ENCODE results near the gene NPHP4. TPM values are rescaled to one million over a fixed set of nuclear protein-coding genes. Genes with fewer than 3 reads are reported as not detected.

The NPHP4 gene
- total and polyA plus RNA-seq, 9 of the 15 experiments (the other 6 are each of a cell fraction or from before 2014, with no cell fraction given): 0.52 to 26.2 (median 6.7) TPM

DNA sequence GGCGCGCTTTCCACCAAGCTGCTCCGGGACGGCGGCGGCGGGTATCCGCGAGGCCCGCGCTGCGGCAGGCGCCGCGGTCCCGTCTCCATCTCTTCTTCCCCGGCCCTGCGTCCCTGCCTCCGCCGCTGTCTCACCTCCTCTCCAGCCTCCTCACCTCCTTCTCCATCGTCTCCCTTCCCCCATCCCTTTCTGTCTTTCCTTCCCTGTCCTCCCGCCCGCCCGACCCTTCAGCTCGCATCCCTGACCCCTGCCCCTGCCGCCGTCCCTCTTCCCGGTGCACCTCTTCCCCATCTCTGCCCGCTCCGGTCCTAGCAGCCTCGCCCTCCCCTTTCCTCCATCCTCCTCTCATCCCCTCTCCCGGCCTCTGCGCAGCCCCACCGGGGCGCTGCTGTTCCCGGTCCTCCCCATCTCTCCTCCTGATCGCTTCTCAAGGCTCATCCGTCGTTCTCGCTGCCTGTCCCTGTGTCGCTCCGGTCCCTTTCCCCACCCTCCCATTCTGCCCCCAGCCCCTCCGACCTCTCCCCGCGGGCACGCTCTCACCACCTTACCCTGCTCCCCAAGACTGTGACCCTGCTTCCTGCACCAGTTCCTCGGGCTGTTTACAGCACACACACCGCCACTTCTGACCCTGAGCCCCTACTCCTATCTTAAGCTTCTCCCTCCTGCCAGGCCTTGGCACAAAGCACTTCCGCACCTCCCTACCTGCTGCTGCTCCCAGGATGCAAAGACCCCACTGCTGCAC is 760 bp upstream of the NPHP4 start (continued):
- TF ChIP-seq KDM4B (IDR thresholded peaks at IDR 0.05; ENCODE audit: borderline replicate concordance in 2 of 2, low read depth in 1 of 2) (no peak), FUS (optimal IDR thresholded peaks at IDR 0.05; ENCODE audit: low read depth, low read length) (no peak), SAFB2 (IDR thresholded peaks at IDR 0.05; ENCODE audit: borderline replicate concordance, low read depth, low read length, severe bottlenecking) (no peak), RCOR1 (IDR thresholded peaks at IDR 0.05; ENCODE audit: borderline replicate concordance in 1 of 2, low read depth in 2 of 2, low read length in 2 of 2) (peak in 1 of 2 experiments; percentile 79; a peak in 2 of 4 replicates), SRSF7 (optimal IDR thresholded peaks at IDR 0.05; ENCODE audit: low read depth, low read length) (no peak), XRCC5 (IDR thresholded peaks at IDR 0.05; ENCODE audit: low read depth, low read length) (no peak), POLR3G (IDR thresholded peaks at IDR 0.05; ENCODE audit: extremely low read depth, insufficient read length, insufficient replicate concordance) (no peak), OTX1 (CRISPR knock-in tag; IDR thresholded peaks at IDR 0.05) (0 out of 2 replicates have a peak, but pooled peaks have one; percentile 6), PHF8 (IDR thresholded peaks at IDR 0.05; ENCODE audit: borderline replicate concordance, low read length) (peak; percentile 11; the same call in 1 of the 2 replicates), HNRNPK (IDR thresholded peaks at IDR 0.05; ENCODE audit: low read depth, low read length, poor library complexity, severe bottlenecking) (peak; percentile 40), LEF1 (IDR thresholded peaks at IDR 0.05) (no peak), HMG20B (CRISPR knock-in tag; IDR thresholded peaks at IDR 0.05) (no peak)
- TF ChIP-seq, protein P1, sequence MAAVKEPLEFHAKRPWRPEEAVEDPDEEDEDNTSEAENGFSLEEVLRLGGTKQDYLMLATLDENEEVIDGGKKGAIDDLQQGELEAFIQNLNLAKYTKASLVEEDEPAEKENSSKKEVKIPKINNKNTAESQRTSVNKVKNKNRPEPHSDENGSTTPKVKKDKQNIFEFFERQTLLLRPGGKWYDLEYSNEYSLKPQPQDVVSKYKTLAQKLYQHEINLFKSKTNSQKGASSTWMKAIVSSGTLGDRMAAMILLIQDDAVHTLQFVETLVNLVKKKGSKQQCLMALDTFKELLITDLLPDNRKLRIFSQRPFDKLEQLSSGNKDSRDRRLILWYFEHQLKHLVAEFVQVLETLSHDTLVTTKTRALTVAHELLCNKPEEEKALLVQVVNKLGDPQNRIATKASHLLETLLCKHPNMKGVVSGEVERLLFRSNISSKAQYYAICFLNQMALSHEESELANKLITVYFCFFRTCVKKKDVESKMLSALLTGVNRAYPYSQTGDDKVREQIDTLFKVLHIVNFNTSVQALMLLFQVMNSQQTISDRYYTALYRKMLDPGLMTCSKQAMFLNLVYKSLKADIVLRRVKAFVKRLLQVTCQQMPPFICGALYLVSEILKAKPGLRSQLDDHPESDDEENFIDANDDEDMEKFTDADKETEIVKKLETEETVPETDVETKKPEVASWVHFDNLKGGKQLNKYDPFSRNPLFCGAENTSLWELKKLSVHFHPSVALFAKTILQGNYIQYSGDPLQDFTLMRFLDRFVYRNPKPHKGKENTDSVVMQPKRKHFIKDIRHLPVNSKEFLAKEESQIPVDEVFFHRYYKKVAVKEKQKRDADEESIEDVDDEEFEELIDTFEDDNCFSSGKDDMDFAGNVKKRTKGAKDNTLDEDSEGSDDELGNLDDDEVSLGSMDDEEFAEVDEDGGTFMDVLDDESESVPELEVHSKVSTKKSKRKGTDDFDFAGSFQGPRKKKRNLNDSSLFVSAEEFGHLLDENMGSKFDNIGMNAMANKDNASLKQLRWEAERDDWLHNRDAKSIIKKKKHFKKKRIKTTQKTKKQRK (IDR thresholded peaks at IDR 0.05; ENCODE audit: borderline replicate concordance, low read depth, low read length): no peak
- TF ChIP-seq, protein P2, sequence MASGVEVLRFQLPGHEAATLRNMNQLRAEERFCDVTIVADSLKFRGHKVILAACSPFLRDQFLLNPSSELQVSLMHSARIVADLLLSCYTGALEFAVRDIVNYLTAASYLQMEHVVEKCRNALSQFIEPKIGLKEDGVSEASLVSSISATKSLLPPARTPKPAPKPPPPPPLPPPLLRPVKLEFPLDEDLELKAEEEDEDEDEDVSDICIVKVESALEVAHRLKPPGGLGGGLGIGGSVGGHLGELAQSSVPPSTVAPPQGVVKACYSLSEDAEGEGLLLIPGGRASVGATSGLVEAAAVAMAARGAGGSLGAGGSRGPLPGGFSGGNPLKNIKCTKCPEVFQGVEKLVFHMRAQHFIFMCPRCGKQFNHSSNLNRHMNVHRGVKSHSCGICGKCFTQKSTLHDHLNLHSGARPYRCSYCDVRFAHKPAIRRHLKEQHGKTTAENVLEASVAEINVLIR (CRISPR knock-in tag; IDR thresholded peaks at IDR 0.05): no peak
- TF ChIP-seq, protein P3, sequence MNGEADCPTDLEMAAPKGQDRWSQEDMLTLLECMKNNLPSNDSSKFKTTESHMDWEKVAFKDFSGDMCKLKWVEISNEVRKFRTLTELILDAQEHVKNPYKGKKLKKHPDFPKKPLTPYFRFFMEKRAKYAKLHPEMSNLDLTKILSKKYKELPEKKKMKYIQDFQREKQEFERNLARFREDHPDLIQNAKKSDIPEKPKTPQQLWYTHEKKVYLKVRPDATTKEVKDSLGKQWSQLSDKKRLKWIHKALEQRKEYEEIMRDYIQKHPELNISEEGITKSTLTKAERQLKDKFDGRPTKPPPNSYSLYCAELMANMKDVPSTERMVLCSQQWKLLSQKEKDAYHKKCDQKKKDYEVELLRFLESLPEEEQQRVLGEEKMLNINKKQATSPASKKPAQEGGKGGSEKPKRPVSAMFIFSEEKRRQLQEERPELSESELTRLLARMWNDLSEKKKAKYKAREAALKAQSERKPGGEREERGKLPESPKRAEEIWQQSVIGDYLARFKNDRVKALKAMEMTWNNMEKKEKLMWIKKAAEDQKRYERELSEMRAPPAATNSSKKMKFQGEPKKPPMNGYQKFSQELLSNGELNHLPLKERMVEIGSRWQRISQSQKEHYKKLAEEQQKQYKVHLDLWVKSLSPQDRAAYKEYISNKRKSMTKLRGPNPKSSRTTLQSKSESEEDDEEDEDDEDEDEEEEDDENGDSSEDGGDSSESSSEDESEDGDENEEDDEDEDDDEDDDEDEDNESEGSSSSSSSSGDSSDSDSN (IDR thresholded peaks at IDR 0.05; ENCODE audit: borderline replicate concordance in 1 of 2, low read depth in 2 of 2, low read length in 2 of 2): peak; percentile 19 to 85; a peak in 2 of 4 replicates
- TF ChIP-seq, protein P4, sequence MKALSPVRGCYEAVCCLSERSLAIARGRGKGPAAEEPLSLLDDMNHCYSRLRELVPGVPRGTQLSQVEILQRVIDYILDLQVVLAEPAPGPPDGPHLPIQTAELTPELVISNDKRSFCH (CRISPR knock-in tag; IDR thresholded peaks at IDR 0.05): no peak
- TF ChIP-seq, protein P4 (tag; IDR thresholded peaks at IDR 0.05): 0 out of 2 replicates have a peak, but pooled peaks have one; percentile 42
- TF ChIP-seq, protein P5, sequence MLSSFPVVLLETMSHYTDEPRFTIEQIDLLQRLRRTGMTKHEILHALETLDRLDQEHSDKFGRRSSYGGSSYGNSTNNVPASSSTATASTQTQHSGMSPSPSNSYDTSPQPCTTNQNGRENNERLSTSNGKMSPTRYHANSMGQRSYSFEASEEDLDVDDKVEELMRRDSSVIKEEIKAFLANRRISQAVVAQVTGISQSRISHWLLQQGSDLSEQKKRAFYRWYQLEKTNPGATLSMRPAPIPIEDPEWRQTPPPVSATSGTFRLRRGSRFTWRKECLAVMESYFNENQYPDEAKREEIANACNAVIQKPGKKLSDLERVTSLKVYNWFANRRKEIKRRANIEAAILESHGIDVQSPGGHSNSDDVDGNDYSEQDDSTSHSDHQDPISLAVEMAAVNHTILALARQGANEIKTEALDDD (IDR thresholded peaks at IDR 0.05): no peak
